Stimulated activated memory B cell treated with anti-CD40 and anti-IgM and Interleukin-4, amounts not matched to agents 10 μg/mL and 1 μg/mL and 100 μg/mL, for 72 hours (primary cell): ENCODE results near the gene TMEM163.
"Not testable (repeated sequence)": the region's sequence is repeated elsewhere in the genome, so short reads cannot be mapped to it uniquely, and the experiment has no call there.

ENCODE experiments used
- ATAC-seq: fragments of 150-1000 bp; cut with Tn5 transposase; 2 replicates; pipeline ENCODE4 v1.10.0; 2021
- H3K27ac Mint-ChIP-seq: one replicate; pipeline ENCODE4 v1.8.0; 2022; ENCODE audit warnings: mild to moderate bottlenecking, mixed read lengths
- H3K27me3 Mint-ChIP-seq: one replicate; pipeline ENCODE4 v1.8.0; 2022; ENCODE audit warnings: mixed read lengths
- H3K36me3 Mint-ChIP-seq: one replicate; pipeline ENCODE4 v1.8.0; 2022; ENCODE audit warnings: mixed read lengths
- H3K4me1 Mint-ChIP-seq: one replicate; pipeline ENCODE4 v1.8.0; 2022; ENCODE audit warnings: mixed read lengths
- H3K4me3 Mint-ChIP-seq: one replicate; pipeline ENCODE4 v1.8.0; 2022; ENCODE audit warnings: mild to moderate bottlenecking, moderate library complexity, mixed read lengths
- H3K9me3 Mint-ChIP-seq: one replicate; pipeline ENCODE4 v1.8.0; 2022; ENCODE audit warnings: mixed read lengths

TMEM163 gene

GRCh38 chr2:134578316-134578715 is 140.5 kb downstream of the TMEM163 start:
- H3K4me3 Mint-ChIP-seq, result no peak overlapping the region
- no peaks in the 10 kb centered on the region for H3K27me3 Mint-ChIP-seq
- H3K4me1 Mint-ChIP-seq, result peaks cover 28% of the 10 kb centered on the region
- ATAC-seq, result no peak
- no peak overlapping the region for H3K27ac Mint-ChIP-seq
- no peaks in the 10 kb centered on the region for H3K36me3 Mint-ChIP-seq
- no peaks in the 10 kb centered on the region for H3K9me3 Mint-ChIP-seq

- no peak for ATAC-seq
- Mint-ChIP-seq H3K27ac (no peak overlapping the region), H3K27me3 (no peaks in the 10 kb centered on the region), H3K9me3 (no peaks in the 10 kb centered on the region), H3K4me1 (peaks cover 13% of the 10 kb centered on the region), H3K36me3 (no peaks in the 10 kb centered on the region), H3K4me3 (no peak overlapping the region)
Observed at GRCh38 chr2:134576478-134576877, 142.3 kb downstream of the TMEM163 start.

- no peak overlapping the region for H3K27ac Mint-ChIP-seq
- no peak overlapping the region for H3K4me3 Mint-ChIP-seq
- ATAC-seq, result no peak
- H3K27me3 Mint-ChIP-seq, result no peaks in the 10 kb centered on the region
- H3K4me1 Mint-ChIP-seq, result peaks cover 12% of the 10 kb centered on the region
- no peaks in the 10 kb centered on the region for H3K36me3 Mint-ChIP-seq
- H3K9me3 Mint-ChIP-seq, result no peaks in the 10 kb centered on the region
Observed at GRCh38 chr2:134575888-134576287, 142.9 kb downstream of the TMEM163 start.

GRCh38 chr2:134574611-134575330 is 144.0 kb downstream of the TMEM163 start:
- no peak for ATAC-seq
- Mint-ChIP-seq H3K36me3 (no peaks in the 10 kb centered on the region), H3K9me3 (no peaks in the 10 kb centered on the region), H3K4me3 (no peak overlapping the region), H3K27me3 (no peaks in the 10 kb centered on the region), H3K27ac (no peak overlapping the region), H3K4me1 (peaks cover 21% of the 10 kb centered on the region)

- Mint-ChIP-seq H3K9me3 (no peaks in the 10 kb centered on the region), H3K4me3 (no peak overlapping the region), H3K27ac (no peak overlapping the region), H3K4me1 (peaks cover 22% of the 10 kb centered on the region), H3K27me3 (no peaks in the 10 kb centered on the region), H3K36me3 (no peaks in the 10 kb centered on the region)
- no peak for ATAC-seq
Observed at GRCh38 chr2:134573724-134574123, 145.1 kb downstream of the TMEM163 start.

GRCh38 chr2:134573085-134573370 is 145.8 kb downstream of the TMEM163 start:
- peaks cover 22% of the 10 kb centered on the region for H3K4me1 Mint-ChIP-seq
- no peaks in the 10 kb centered on the region for H3K36me3 Mint-ChIP-seq
- no peak overlapping the region for H3K4me3 Mint-ChIP-seq

GRCh38 chr2:134572314-134573084 is 146.3 kb downstream of the TMEM163 start:
- H3K4me1 Mint-ChIP-seq, result peaks cover 22% of the 10 kb centered on the region
- ATAC-seq, result no peak
- H3K36me3 Mint-ChIP-seq, result no peaks in the 10 kb centered on the region
- H3K4me3 Mint-ChIP-seq, result no peak overlapping the region
- H3K9me3 Mint-ChIP-seq, result no peaks in the 10 kb centered on the region
- no peaks in the 10 kb centered on the region for H3K27me3 Mint-ChIP-seq
- no peak overlapping the region for H3K27ac Mint-ChIP-seq

More at GRCh38 chr2:134573085-134573370, 145.8 kb downstream of the TMEM163 start:
- no peaks in the 10 kb centered on the region for H3K9me3 Mint-ChIP-seq
- no peak overlapping the region for H3K27ac Mint-ChIP-seq
- no peaks in the 10 kb centered on the region for H3K27me3 Mint-ChIP-seq
- no peak for ATAC-seq

GRCh38 chr2:134570676-134571075 is 148.1 kb downstream of the TMEM163 start:
- Mint-ChIP-seq H3K4me3 (no peak overlapping the region), H3K9me3 (no peaks in the 10 kb centered on the region)

GRCh38 chr2:134568413-134568812 is 150.4 kb downstream of the TMEM163 start:
- Mint-ChIP-seq H3K9me3 (no peaks in the 10 kb centered on the region), H3K36me3 (no peaks in the 10 kb centered on the region), H3K27me3 (no peaks in the 10 kb centered on the region)

More at GRCh38 chr2:134570676-134571075, 148.1 kb downstream of the TMEM163 start:
- peak; percentile 79 for ATAC-seq
- Mint-ChIP-seq H3K27me3 (no peaks in the 10 kb centered on the region), H3K4me1 (peaks cover 25% of the 10 kb centered on the region), H3K27ac (peak overlapping the region; percentile 11), H3K36me3 (no peaks in the 10 kb centered on the region)

GRCh38 chr2:134567666-134568065 is 151.1 kb downstream of the TMEM163 start:
- no peak for ATAC-seq

More at GRCh38 chr2:134568413-134568812, 150.4 kb downstream of the TMEM163 start:
- H3K4me3 Mint-ChIP-seq, result no peak overlapping the region
- no peak for ATAC-seq
- H3K27ac Mint-ChIP-seq, result peak overlapping the region; percentile 42
- H3K4me1 Mint-ChIP-seq, result peaks cover 34% of the 10 kb centered on the region

GRCh38 chr2:134564955-134565354 is 153.8 kb downstream of the TMEM163 start:
- H3K36me3 Mint-ChIP-seq, H3K27ac Mint-ChIP-seq, H3K9me3 Mint-ChIP-seq, H3K4me3 Mint-ChIP-seq, H3K27me3 Mint-ChIP-seq, ATAC-seq: not testable (repeated sequence)
- peaks cover 20% of the 10 kb centered on the region for H3K4me1 Mint-ChIP-seq

More at GRCh38 chr2:134567666-134568065, 151.1 kb downstream of the TMEM163 start:
- Mint-ChIP-seq H3K9me3 (no peaks in the 10 kb centered on the region), H3K36me3 (no peaks in the 10 kb centered on the region), H3K4me1 (peaks cover 34% of the 10 kb centered on the region), H3K27ac (no peak overlapping the region), H3K27me3 (no peaks in the 10 kb centered on the region), H3K4me3 (no peak overlapping the region)

- H3K9me3 Mint-ChIP-seq, result no peaks in the 10 kb centered on the region
- no peak for ATAC-seq
- H3K27me3 Mint-ChIP-seq, result no peaks in the 10 kb centered on the region
- H3K4me3 Mint-ChIP-seq, result no peak overlapping the region
- H3K27ac Mint-ChIP-seq, result no peak overlapping the region
- H3K36me3 Mint-ChIP-seq, result no peaks in the 10 kb centered on the region
- H3K4me1 Mint-ChIP-seq, result peaks cover 17% of the 10 kb centered on the region
Observed at GRCh38 chr2:134564549-134564948, 154.3 kb downstream of the TMEM163 start.

- no peaks in the 10 kb centered on the region for H3K27me3 Mint-ChIP-seq
- no peak overlapping the region for H3K27ac Mint-ChIP-seq
- H3K4me1 Mint-ChIP-seq, result no peaks in the 10 kb centered on the region
- no peak for ATAC-seq
- H3K4me3 Mint-ChIP-seq, result no peak overlapping the region
- H3K9me3 Mint-ChIP-seq, result no peaks in the 10 kb centered on the region
- no peaks in the 10 kb centered on the region for H3K36me3 Mint-ChIP-seq
Observed at GRCh38 chr2:134558208-134558830, 160.5 kb downstream of the TMEM163 start.

GRCh38 chr2:134555411-134555810 is 163.4 kb downstream of the TMEM163 start:
- Mint-ChIP-seq H3K27me3 (no peaks in the 10 kb centered on the region), H3K36me3 (no peaks in the 10 kb centered on the region), H3K27ac (no peak overlapping the region), H3K4me3 (no peak overlapping the region), H3K9me3 (no peaks in the 10 kb centered on the region), H3K4me1 (no peaks in the 10 kb centered on the region)
- no peak for ATAC-seq

- ATAC-seq, result no peak
- Mint-ChIP-seq H3K27ac (no peak overlapping the region), H3K36me3 (no peaks in the 10 kb centered on the region), H3K4me1 (no peaks in the 10 kb centered on the region), H3K27me3 (no peaks in the 10 kb centered on the region), H3K9me3 (no peaks in the 10 kb centered on the region), H3K4me3 (no peak overlapping the region)
Observed at GRCh38 chr2:134553657-134554056, 165.1 kb downstream of the TMEM163 start.
